ENCODE measurements around the gene SEC31A. TPM values are rescaled to one million over a fixed set of nuclear protein-coding genes. Genes with fewer than 3 reads are reported as not detected.

The SEC31A gene
- total and polyA plus RNA-seq, 2 of the 4 experiments (the other 2 are of a cell fraction), result 278 to 366 TPM

- Histone ChIP-seq H2BK20ac (ENCODE audit: low read depth, low read length) (peak within 1 kb of the TSS; percentile 38; the same call in 1 of the 2 replicates), H3K14ac (replicated peaks; ENCODE audit: low read depth, low read length) (peak within 1 kb of the TSS; percentile 98), H3K4ac (ENCODE audit: low read depth, low read length) (peak within 1 kb of the TSS; percentile 88), H2AK5ac (ENCODE audit: low read depth, low read length) (peak within 1 kb of the TSS; percentile 83), H3K9me1 (ENCODE audit: insufficient read depth, low read length) (peaks cover 2% of the 10 kb centered on the region; the same call in 1 of the 2 replicates), H4K91ac (ENCODE audit: insufficient read depth, low read depth, low read length) (peak within 1 kb of the TSS; percentile 91), H3K36me3 (ENCODE audit: control insufficient read depth, insufficient read depth, low read length) (no peaks in the 10 kb centered on the region), H2BK5ac (ENCODE audit: low read depth, low read length, poor library complexity, severe bottlenecking) (peak within 1 kb of the TSS; percentile 96), H3K18ac (ENCODE audit: low read depth, low read length) (peak within 1 kb of the TSS; percentile 61), H3K23ac (ENCODE audit: low read depth, low read length) (peak within 1 kb of the TSS; percentile 94), H4K8ac (ENCODE audit: low read depth in 2 of 2, low read length in 2 of 2) (peak within 1 kb of the TSS; percentile 65 to 89), H2BK120ac (ENCODE audit: low read depth, low read length) (peak within 1 kb of the TSS; percentile 81), H2AK9ac (replicated peaks; ENCODE audit: low read depth, low read length, poor library complexity) (peak within 1 kb of the TSS; percentile 94), H4K5ac (ENCODE audit: low read depth, low read length) (peak within 1 kb of the TSS; percentile 59), H2AFZ (replicated peaks; ENCODE audit: low read length, poor library complexity) (peak within 1 kb of the TSS; percentile 93), H2BK15ac (ENCODE audit: low read depth, low read length) (peak within 1 kb of the TSS; percentile 51), H3K27me3 (ENCODE audit: control insufficient read depth, insufficient read depth, low read length) (no peaks in the 10 kb centered on the region), H3K27ac (ENCODE audit: insufficient read depth, low read length) (peak within 1 kb of the TSS; percentile 88), H3K79me1 (ENCODE audit: low read depth in 1 of 2, low read length in 2 of 2) (peaks cover 0 to 14% of the 10 kb centered on the region in 2 experiments; a peak in 2 of 4 replicates), H3K4me1 (ENCODE audit: control insufficient read depth, insufficient read depth, low read length) (no peaks in the 10 kb centered on the region), H3K56ac (ENCODE audit: extremely low read depth, insufficient read depth, low read length) (peak within 1 kb of the TSS; percentile 80), H3K9me3 (ENCODE audit: control insufficient read depth, insufficient read depth, low read length) (no peaks in the 10 kb centered on the region), H3K9ac (ENCODE audit: low read depth, low read length) (peak within 1 kb of the TSS; percentile 88), H3K4me2 (ENCODE audit: low read depth, low read length) (peak within 1 kb of the TSS; percentile 74), H3K4me3 (ENCODE audit: insufficient read depth, low read depth, low read length) (peak within 1 kb of the TSS; percentile 69), H4K20me1 (ENCODE audit: insufficient read depth, low read length) (peaks cover 6% of the 10 kb centered on the region; the same call in 1 of the 2 replicates)
- DNase-seq, result peak; percentile 100
- no TSS peak for BruUV-seq (replicated peaks)
- dilution Hi-C loops (cut with HindIII; ENCODE audit: low sequenced_read_pairs, unreplicated experiment) (no loop called here), intact Hi-C loops (cut with micrococcal nuclease) (loop anchor here (1.0 kb wide), 2 partner anchors 112 to 135 kb away; partner anchors contain the start of gene COPS4), in situ Hi-C loops (cut with MboI; ENCODE audit: low sequenced_read_pairs) (no loop called here)
- ChIA-PET CTCF (no interaction called here), POLR2A (ENCODE audit: unreplicated experiment) (interaction anchor here (0.6 kb wide), 3 partner anchors 9 to 135 kb away, joined by 3 to 8 read pairs (median 4); partner anchors contain the start of gene COPS4)
- peak; percentile 95 for ATAC-seq (ENCODE audit: low read depth)
- WGBS, 2 experiments (ENCODE audit: extremely low coverage in 2 of 2, insufficient read length in 1 of 2), result 0% methylated on average over 32 of the region's 67 CpGs; no CpG with 5 or more reads in 1 of the 2 experiments
- TF ChIP-seq FOS (IDR thresholded peaks at IDR 0.05; ENCODE audit: low read depth, low read length) (peak; percentile 64), RAD21 (IDR thresholded peaks at IDR 0.05; ENCODE audit: low read length) (no peak), BHLHE40 (IDR thresholded peaks at IDR 0.05; ENCODE audit: low read depth, low read length) (peak; percentile 28; the same call in 1 of the 2 replicates), NFE2L2 (IDR thresholded peaks at IDR 0.05; ENCODE audit: low read depth, low read length) (no peak), MAZ (IDR thresholded peaks at IDR 0.05; ENCODE audit: borderline replicate concordance, low read depth, low read length) (peak; percentile 57; the same call in 1 of the 2 replicates), CTCF (conservative IDR thresholded peaks at IDR 0.05; ENCODE audit: low read depth, low read length) (no peak), RCOR1 (IDR thresholded peaks at IDR 0.05; ENCODE audit: insufficient replicate concordance, low read length) (peak; percentile 80), RFX5 (IDR thresholded peaks at IDR 0.05; ENCODE audit: low read depth, low read length) (0 out of 2 replicates have a peak, but pooled peaks have one; percentile 6), MXI1 (IDR thresholded peaks at IDR 0.05; ENCODE audit: borderline replicate concordance, low read depth, low read length) (peak; percentile 40; the same call in 1 of the 2 replicates), POLR2A (IDR thresholded peaks at IDR 0.05; ENCODE audit: low read depth, low read length) (peak; percentile 96), MAFK (IDR thresholded peaks at IDR 0.05; ENCODE audit: low read depth, low read length) (no peak), CHD1 (IDR thresholded peaks at IDR 0.05; ENCODE audit: low read depth, low read length) (no peak; the same call in 1 of the 2 replicates), SMC3 (IDR thresholded peaks at IDR 0.05; ENCODE audit: low read depth, low read length) (no peak)
- TF ChIP-seq, protein P1, sequence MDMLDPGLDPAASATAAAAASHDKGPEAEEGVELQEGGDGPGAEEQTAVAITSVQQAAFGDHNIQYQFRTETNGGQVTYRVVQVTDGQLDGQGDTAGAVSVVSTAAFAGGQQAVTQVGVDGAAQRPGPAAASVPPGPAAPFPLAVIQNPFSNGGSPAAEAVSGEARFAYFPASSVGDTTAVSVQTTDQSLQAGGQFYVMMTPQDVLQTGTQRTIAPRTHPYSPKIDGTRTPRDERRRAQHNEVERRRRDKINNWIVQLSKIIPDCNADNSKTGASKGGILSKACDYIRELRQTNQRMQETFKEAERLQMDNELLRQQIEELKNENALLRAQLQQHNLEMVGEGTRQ (IDR thresholded peaks at IDR 0.05; ENCODE audit: low read depth, low read length), result peak; percentile 59; the same call in 1 of the 2 replicates
Observed at GRCh38 chr4:82900411-82901182, 9.6 kb upstream of the SEC31A start, which contains the start of gene THAP9. TSS of gene THAP9 (plus strand) at chr4:82900735. CDS start at chr4:82900803, 68 bp downstream.

Data from IMR-90 (cell line).